WTC11 (cell line): ENCODE data around the gene FKBP10.

Experiments
- ATF2 ChIP-seq: sonication (generic); formaldehyde crosslinking; IDR thresholded peaks from 2 replicates; pipeline ENCODE4 v1.8.1; 2022; ENCODE audit warnings: low read depth, missing genetic modification reagents, borderline replicate concordance
- CBFB ChIP-seq: sonication (generic); formaldehyde crosslinking; IDR thresholded peaks from 2 replicates; pipeline ENCODE4 v1.8.1; 2022; ENCODE audit warnings: mild to moderate bottlenecking, low read depth, missing genetic modification reagents
- CDX4 ChIP-seq: fragments of 250-450 bp; sonication (Bioruptor Pico); IDR thresholded peaks from 2 replicates; pipeline ENCODE4 v1.9.0; 2021; ENCODE audit warnings: moderate library complexity, mild to moderate bottlenecking, inconsistent platforms, borderline replicate concordance
- CTCF ChIP-seq: fragments of 200-600 bp; IDR thresholded peaks from 2 replicates; pipeline ENCODE4 v1.8.0; 2022; ENCODE audit warnings: antibody characterized with exemption
- ESRRA ChIP-seq: sonication (generic); formaldehyde crosslinking; IDR thresholded peaks from 2 replicates; pipeline ENCODE4 v1.8.1; 2022; ENCODE audit warnings: mild to moderate bottlenecking, missing genetic modification reagents, borderline replicate concordance
- MAX ChIP-seq: sonication (generic); formaldehyde crosslinking; IDR thresholded peaks from 2 replicates; pipeline ENCODE4 v1.8.0; 2022; ENCODE audit warnings: mild to moderate bottlenecking, missing genetic modification reagents
- STAT6 ChIP-seq: sonication (generic); formaldehyde crosslinking; conservative IDR thresholded peaks from 2 replicates; pipeline ENCODE4 v1.8.1; 2023; ENCODE audit warnings: mild to moderate bottlenecking, low read depth, missing genetic modification reagents, moderate library complexity
- TEAD4 ChIP-seq: sonication (generic); formaldehyde crosslinking; IDR thresholded peaks from 2 replicates; pipeline ENCODE4 v1.8.0; 2022; ENCODE audit warnings: mild to moderate bottlenecking, missing genetic modification reagents
- USF1 ChIP-seq: sonication (generic); formaldehyde crosslinking; IDR thresholded peaks from 2 replicates; pipeline ENCODE4 v1.8.0; 2022; ENCODE audit warnings: mild to moderate bottlenecking, missing genetic modification reagents
- USF2 ChIP-seq: sonication (generic); formaldehyde crosslinking; IDR thresholded peaks from 2 replicates; pipeline ENCODE4 v1.8.1; 2023; ENCODE audit warnings: mild to moderate bottlenecking, missing genetic modification reagents, moderate library complexity

GRCh38 chr17:41806685-41807445 is 5.9 kb upstream of the FKBP10 start:
- TF ChIP-seq CTCF: no peak
- TF ChIP-seq TEAD4 (CRISPR knock-in tag): no peak
- no peak for TF ChIP-seq ATF2 (CRISPR knock-in tag)
- TF ChIP-seq USF1 (CRISPR knock-in tag): no peak
- no peak for TF ChIP-seq MAX (CRISPR knock-in tag)
- TF ChIP-seq STAT6 (CRISPR knock-in tag): no peak
- no peak for TF ChIP-seq USF2 (CRISPR knock-in tag)
- TF ChIP-seq ESRRA (CRISPR knock-in tag): no peak
- TF ChIP-seq CBFB (CRISPR knock-in tag): no peak
- no peak for TF ChIP-seq CDX4
